Testis (tissue), 5 donors: ENCODE measurements around the gene AKAP10. TPM values are rescaled to one million over a fixed set of nuclear protein-coding genes. Genes with fewer than 3 reads are reported as not detected.
"Not testable (repeated sequence)": the region's sequence is repeated elsewhere in the genome, so short reads cannot be mapped to it uniquely, and the experiment has no call there.

Source experiments
- DNase-seq: peaks from one replicate; pipeline ENCODE4 v3.0.0-alpha.2; 2019
- H3K27ac ChIP-seq, 2 donors: fragments of 200-600 bp; sonication (generic); one replicate each; pipeline ENCODE4 v1.5.1; 2019
- H3K27me3 ChIP-seq: fragments of 200-600 bp; sonication (generic); one replicate; pipeline ENCODE4 v1.5.1; 2019
- H3K36me3 ChIP-seq: fragments of 200-600 bp; sonication (generic); one replicate; pipeline ENCODE4 v1.5.1; 2017; ENCODE audit warnings: low read depth; ENCODE audit errors: missing control alignments
- H3K4me1 ChIP-seq: fragments of 200-600 bp; sonication (generic); one replicate; pipeline ENCODE4 v1.5.1; 2019
- H3K4me3 ChIP-seq, 2 donors: fragments of 200-600 bp; sonication (generic); one replicate each; pipeline ENCODE4 v1.5.1; 2017 to 2019
- H3K9me3 ChIP-seq: fragments of 200-600 bp; sonication (generic); one replicate; pipeline ENCODE4 v1.5.1; 2017
- CTCF ChIP-seq, 3 experiments: fragments of 450-650 bp in 2 of 3; fragments of 200-600 bp in 1 of 3; sonication (generic) in 1 of 3; IDR thresholded peaks; one replicate each; pipeline ENCODE4 v1.5.1; 2016 to 2019; ENCODE audit warnings: antibody characterized with exemption in 3 of 3, mild to moderate bottlenecking in 2 of 3, moderate library complexity in 1 of 3
- POLR2A ChIP-seq: fragments of 450-650 bp; IDR thresholded peaks from one replicate; pipeline ENCODE4 v1.6.1; 2017; ENCODE audit warnings: antibody characterized with exemption, mild to moderate bottlenecking, moderate library complexity
- WGBS, 2 donors: methylation state at CpG; one replicate each; pipeline ENCODE4 v1.1.5; 2018; 5-methylcytosine and 5-hydroxymethylcytosine counted together
- intact Hi-C: fragments of 100-400 bp; cut with DNase I; formaldehyde crosslinking; loops from one replicate; pipeline ENCODE4 v1.15.1; 2023; ENCODE audit warnings: low total_unique reads
- long read RNA-seq, 2 donors: transcript quantifications; one replicate each; lab custom pipeline, GENCODE V29; 2026
- polyA plus RNA-seq: library from polyadenylated mRNA; stranded (reverse); fragments of 350-450 nt; fragmentation: Illumina TruSeq; extraction: RNeasy Lipid Tissue Mini Kit (QIAGEN cat#74804); gene quantifications from one replicate; pipeline ENCODE4 v1.2.3, GENCODE V29; 2014; ENCODE audit warnings: low read depth, low replicate concordance; ENCODE audit not compliant: insufficient read depth
- total RNA-seq, 2 donors: library from RNA; depleted of rRNA; stranded (reverse); fragments of >200 nt; gene quantifications; one replicate each; pipeline ENCODE4 v1.2.3, GENCODE V29; 2016

Gene AKAP10
- total RNA-seq (10 to 100 TPM; 38.4 to 40.0 TPM), polyA plus RNA-seq (36.0 TPM)
- long read RNA-seq, donor 1, full-length matches to known transcripts, result 3 of 3 reads
- long read RNA-seq, donor 1, partial matches to known transcripts, result 0 of 3 reads
- long read RNA-seq, donor 1, other reads (novel, unspliced or antisense), result 0 of 3 reads
- long read RNA-seq, donor 2, full-length matches to known transcripts, result 3 of 3 reads
- long read RNA-seq, donor 2, partial matches to known transcripts, result 0 of 3 reads
- long read RNA-seq, donor 2, other reads (novel, unspliced or antisense), result 0 of 3 reads

GRCh38 chr17:19977293-19978208 is at the start of gene AKAP10:
AKAP10 (minus strand) TSS chr17:19977828; CDS start chr17:19977679, 149 bp downstream.
- Histone ChIP-seq H3K4me1 (peaks cover 18% of the 10 kb centered on the region), H3K4me3 (peak within 1 kb of the TSS; percentile 99), H3K27ac (peak within 1 kb of the TSS; percentile 95 to 96), H3K9me3 (no peaks in the 10 kb centered on the region), H3K36me3 (no peaks in the 10 kb centered on the region), H3K27me3 (no peaks in the 10 kb centered on the region)
- peak; percentile 95 for DNase-seq
- TF ChIP-seq POLR2A (no peak), CTCF (IDR thresholded peaks at IDR 0.05) (no peak)
- intact Hi-C loops, result no loop called here
- 0 to 1% methylated on average over 8 to 64 of the region's 75 CpGs for WGBS, 2 donors

GRCh38 chr17:20026960-20027359 is 49.3 kb upstream of the AKAP10 start:
- Histone ChIP-seq H3K9me3 (no peaks in the 10 kb centered on the region), H3K27ac (no peak overlapping the region), H3K27me3 (no peaks in the 10 kb centered on the region), H3K36me3 (no peaks in the 10 kb centered on the region), H3K4me1 (no peaks in the 10 kb centered on the region), H3K4me3 (no peak overlapping the region)
- intact Hi-C loops, result no loop called here
- no peak for DNase-seq
- TF ChIP-seq POLR2A (no peak), CTCF (IDR thresholded peaks at IDR 0.05) (no peak)

- 86 to 92% methylated on average over 4 of the region's 4 CpGs for WGBS, 2 donors
- Histone ChIP-seq H3K4me1 (no peaks in the 10 kb centered on the region), H3K27me3 (no peaks in the 10 kb centered on the region), H3K36me3 (no peaks in the 10 kb centered on the region), H3K9me3 (no peaks in the 10 kb centered on the region), H3K4me3 (no peak overlapping the region), H3K27ac (no peak overlapping the region)
- intact Hi-C loops, result no loop called here
- TF ChIP-seq CTCF (IDR thresholded peaks at IDR 0.05) (no peak), POLR2A (no peak)
- DNase-seq, result no peak
Measured at GRCh38 chr17:20022701-20023100, 45.1 kb upstream of the AKAP10 start.

GRCh38 chr17:20016475-20016992 is 38.9 kb upstream of the AKAP10 start:
- H3K36me3 ChIP-seq, H3K4me1 ChIP-seq, H3K27me3 ChIP-seq, intact Hi-C loops, DNase-seq, H3K9me3 ChIP-seq, H3K27ac ChIP-seq: not testable (repeated sequence)
- H3K4me3 ChIP-seq, result peak overlapping the region; percentile 40 to 48
- 50 to 82% methylated on average over 1 to 32 of the region's 32 CpGs for WGBS, 2 donors

- Histone ChIP-seq H3K36me3 (no peaks in the 10 kb centered on the region), H3K4me3 (no peak overlapping the region), H3K27me3 (no peaks in the 10 kb centered on the region), H3K9me3 (no peaks in the 10 kb centered on the region), H3K27ac (peak overlapping the region; percentile 3 to 28), H3K4me1 (no peaks in the 10 kb centered on the region)
- WGBS, 2 donors, result 73 to 77% methylated on average over 2 of the region's 2 CpGs
- no peak for DNase-seq
- intact Hi-C loops, result no loop called here
- TF ChIP-seq POLR2A (no peak), CTCF (IDR thresholded peaks at IDR 0.05) (no peak)
Measured at GRCh38 chr17:20012017-20012536, 34.4 kb upstream of the AKAP10 start.
